Uterus (tissue), 2 donors: ENCODE measurements around the gene ATN1.

Source experiments
- POLR2A ChIP-seq, 2 donors: fragments of 450-650 bp; IDR thresholded peaks; one replicate each; pipeline ENCODE4 v1.6.1; 2016; ENCODE audit warnings: antibody characterized with exemption in 2 of 2, mild to moderate bottlenecking in 1 of 2, moderate library complexity in 1 of 2
- TF ChIP-seq, protein P1 (sequence below), 4 experiments: fragments of 200-600 bp in 2 of 4; fragments of 450-650 bp in 2 of 4; sonication (generic) in 2 of 4; IDR thresholded peaks; one replicate each; pipeline ENCODE4 v1.5.1; 2016 to 2019; ENCODE audit warnings: antibody characterized with exemption in 4 of 4, mild to moderate bottlenecking in 2 of 4, moderate library complexity in 1 of 4

DNA sequence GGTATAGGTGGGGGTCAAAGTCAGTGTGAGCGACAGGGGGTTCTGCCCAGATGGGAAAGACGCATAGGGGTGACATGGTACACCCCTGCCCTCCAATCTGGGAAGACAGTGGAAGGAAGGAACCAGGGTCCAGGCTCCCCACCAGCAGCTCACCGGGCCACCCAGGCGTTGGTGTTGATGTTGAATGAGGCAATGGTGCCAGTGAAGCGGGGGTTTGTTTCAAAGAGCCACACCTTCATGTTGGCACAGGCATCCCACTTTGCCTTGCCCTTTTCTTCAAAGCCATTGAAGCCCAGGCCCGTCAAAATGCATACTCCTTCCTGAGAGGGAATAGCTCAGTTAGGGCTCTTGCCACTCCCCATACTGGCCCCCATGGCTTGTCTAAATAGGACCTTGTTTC, 50.4 kb downstream of the ATN1 start:
- TF ChIP-seq, protein P1, sequence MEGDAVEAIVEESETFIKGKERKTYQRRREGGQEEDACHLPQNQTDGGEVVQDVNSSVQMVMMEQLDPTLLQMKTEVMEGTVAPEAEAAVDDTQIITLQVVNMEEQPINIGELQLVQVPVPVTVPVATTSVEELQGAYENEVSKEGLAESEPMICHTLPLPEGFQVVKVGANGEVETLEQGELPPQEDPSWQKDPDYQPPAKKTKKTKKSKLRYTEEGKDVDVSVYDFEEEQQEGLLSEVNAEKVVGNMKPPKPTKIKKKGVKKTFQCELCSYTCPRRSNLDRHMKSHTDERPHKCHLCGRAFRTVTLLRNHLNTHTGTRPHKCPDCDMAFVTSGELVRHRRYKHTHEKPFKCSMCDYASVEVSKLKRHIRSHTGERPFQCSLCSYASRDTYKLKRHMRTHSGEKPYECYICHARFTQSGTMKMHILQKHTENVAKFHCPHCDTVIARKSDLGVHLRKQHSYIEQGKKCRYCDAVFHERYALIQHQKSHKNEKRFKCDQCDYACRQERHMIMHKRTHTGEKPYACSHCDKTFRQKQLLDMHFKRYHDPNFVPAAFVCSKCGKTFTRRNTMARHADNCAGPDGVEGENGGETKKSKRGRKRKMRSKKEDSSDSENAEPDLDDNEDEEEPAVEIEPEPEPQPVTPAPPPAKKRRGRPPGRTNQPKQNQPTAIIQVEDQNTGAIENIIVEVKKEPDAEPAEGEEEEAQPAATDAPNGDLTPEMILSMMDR (IDR thresholded peaks at IDR 0.05) = no peak
- TF ChIP-seq POLR2A (IDR thresholded peaks at IDR 0.05) = no peak
